Stimulated activated CD8-positive, alpha-beta memory T cell treated with anti-CD3 and anti-CD28 coated beads, Interleukin-15, amount 100 ng/mL, for 24 hours (primary cell): ENCODE data around the gene ECE1.

Source experiments
- DNase-seq: peaks from one replicate; pipeline ENCODE4 v3.0.0-alpha.2; 2020; ENCODE audit warnings: low read depth

The ECE1 gene

GRCh38 chr1:21308330-21308729 is 18.1 kb upstream of the ECE1 start:
- no peak for DNase-seq

- DNase-seq, result no peak
These were observed 17.5 kb upstream of the ECE1 start for GRCh38 chr1:21307663-21308305.

- DNase-seq, result no peak
These were observed 16.9 kb upstream of the ECE1 start for GRCh38 chr1:21307210-21307609.

- no peak for DNase-seq
These were observed 15.6 kb upstream of the ECE1 start for GRCh38 chr1:21305900-21306189.

- no peak for DNase-seq
These were observed 15.1 kb upstream of the ECE1 start for GRCh38 chr1:21305155-21305899.

- DNase-seq, result no peak
These were observed 14.2 kb upstream of the ECE1 start for GRCh38 chr1:21304488-21304887.

GRCh38 chr1:21302747-21303715 is 12.8 kb upstream of the ECE1 start:
- no peak for DNase-seq

GRCh38 chr1:21301794-21302440 is 11.7 kb upstream of the ECE1 start:
- no peak for DNase-seq

- no peak for DNase-seq
These were observed 10.5 kb upstream of the ECE1 start for GRCh38 chr1:21300774-21301173.

GRCh38 chr1:21299780-21300395 is 9.6 kb upstream of the ECE1 start:
- no peak for DNase-seq

GRCh38 chr1:21298981-21299391 is 8.7 kb upstream of the ECE1 start:
- no peak for DNase-seq

- no peak for DNase-seq
These were observed 7.7 kb upstream of the ECE1 start for GRCh38 chr1:21297975-21298374.

- no peak for DNase-seq
These were observed 6.5 kb upstream of the ECE1 start for GRCh38 chr1:21296509-21297354.

GRCh38 chr1:21295545-21295944 is 5.3 kb upstream of the ECE1 start:
- DNase-seq, result no peak

GRCh38 chr1:21295002-21295401 is 4.7 kb upstream of the ECE1 start:
- DNase-seq, result no peak

- DNase-seq, result peak; percentile 40
These were observed 4.2 kb upstream of the ECE1 start for GRCh38 chr1:21294266-21294989.

- DNase-seq, result peak; percentile 37
These were observed 3.4 kb upstream of the ECE1 start for GRCh38 chr1:21293537-21294265.

- DNase-seq, result no peak
These were observed 2.8 kb upstream of the ECE1 start for GRCh38 chr1:21292984-21293536.

GRCh38 chr1:21292503-21292983 is 2.3 kb upstream of the ECE1 start:
- no peak for DNase-seq
